Neural cell (in vitro differentiated cells): Measurements from ENCODE around the gene GALT. TPM values are rescaled to one million over a fixed set of nuclear protein-coding genes. Genes with fewer than 3 reads are reported as not detected.

Source experiments
- H2AFZ ChIP-seq: fragments of 200-600, 300-800 bp; sonication (generic), shearing (Covaris generic); 2 replicates; pipeline ENCODE4 v1.6.0; 2014; ENCODE audit warnings: low read depth, mild to moderate bottlenecking, antibody characterized with exemption, low read length, moderate library complexity
- H3F3A ChIP-seq: fragments of 200-600 bp; shearing (Covaris generic); 2 replicates; pipeline ENCODE4 v1.6.1; 2016; ENCODE audit warnings: mild to moderate bottlenecking, moderate library complexity, mixed read lengths, antibody characterized with exemption, low read length; ENCODE audit not compliant: insufficient read depth, poor library complexity, severe bottlenecking
- H3K27ac ChIP-seq: fragments of 200-600, 300-800 bp; sonication (generic), shearing (Covaris generic); 2 replicates; pipeline ENCODE4 v1.5.1; 2014; ENCODE audit warnings: mild to moderate bottlenecking, low read length, moderate library complexity
- H3K27me3 ChIP-seq: fragments of 300-800, 200-600 bp; sonication (generic), shearing (Covaris generic); 2 replicates; pipeline ENCODE4 v1.6.0; 2014; ENCODE audit warnings: mild to moderate bottlenecking, low read depth, low read length, moderate library complexity; ENCODE audit not compliant: insufficient read depth
- H3K36me3 ChIP-seq: fragments of 300-800, 200-600 bp; sonication (generic), shearing (Covaris generic); 2 replicates; pipeline ENCODE4 v1.5.1; 2014; ENCODE audit warnings: mild to moderate bottlenecking, antibody characterized with exemption, low read length, moderate library complexity; ENCODE audit not compliant: insufficient read depth
- H3K4me2 ChIP-seq: fragments of 300-800, 200-600 bp; sonication (generic), shearing (Covaris generic); 2 replicates; pipeline ENCODE4 v1.6.0; 2014; ENCODE audit warnings: mild to moderate bottlenecking, low read length
- H3K4me3 ChIP-seq: fragments of 300-800, 200-600 bp; sonication (generic), shearing (Covaris generic); 2 replicates; pipeline ENCODE4 v1.5.1; 2014; ENCODE audit warnings: mild to moderate bottlenecking, low read length, moderate library complexity
- H3K79me2 ChIP-seq: fragments of 200-600 bp; shearing (Covaris generic); replicated peaks from 2 replicates; pipeline ENCODE4 v1.6.0; 2014; ENCODE audit warnings: mild to moderate bottlenecking, low read length, moderate library complexity; ENCODE audit not compliant: insufficient read depth
- H3K9ac ChIP-seq: fragments of 300-800, 200-600 bp; sonication (generic), shearing (Covaris generic); 2 replicates; pipeline ENCODE4 v1.6.1; 2016; ENCODE audit warnings: mild to moderate bottlenecking, low read length, mixed read lengths
- H3K9me2 ChIP-seq: fragments of 200-600 bp; shearing (Covaris generic); 2 replicates; pipeline ENCODE4 v1.6.1; 2016; ENCODE audit warnings: mild to moderate bottlenecking, low read length, mixed read lengths; ENCODE audit not compliant: insufficient read depth
- H3K9me3 ChIP-seq: fragments of 200-600, 300-800 bp; sonication (generic), shearing (Covaris generic); 2 replicates; pipeline ENCODE4 v1.6.1; 2016; ENCODE audit warnings: mild to moderate bottlenecking, mixed run types, low read length, moderate library complexity, mixed read lengths
- H4K20me1 ChIP-seq: fragments of 200-600 bp; shearing (Covaris generic); 2 replicates; pipeline ENCODE4 v1.6.1; 2016; ENCODE audit warnings: mild to moderate bottlenecking, mixed run types; ENCODE audit not compliant: insufficient read depth
- EP300 ChIP-seq: fragments of 450-650 bp; conservative IDR thresholded peaks from 2 replicates; pipeline ENCODE4 v1.6.1; 2014; ENCODE audit warnings: antibody characterized with exemption, mild to moderate bottlenecking, moderate library complexity; ENCODE audit not compliant: poor library complexity, severe bottlenecking
- EZH2 ChIP-seq: fragments of 200-600, 300-800 bp; shearing (Covaris generic), sonication (generic); IDR thresholded peaks from 2 replicates; pipeline ENCODE4 v1.6.1; 2014; ENCODE audit warnings: antibody characterized with exemption, low read length, borderline replicate concordance, mild to moderate bottlenecking; ENCODE audit not compliant: insufficient read depth, poor library complexity, severe bottlenecking
- MXI1 ChIP-seq: fragments of 450-650 bp; conservative IDR thresholded peaks from 2 replicates; pipeline ENCODE4 v1.6.1; 2014; ENCODE audit warnings: antibody characterized with exemption, mild to moderate bottlenecking; ENCODE audit not compliant: poor library complexity, severe bottlenecking
- POLR2AphosphoS5 ChIP-seq: IDR thresholded peaks from 2 replicates; pipeline ENCODE4 v1.6.1; 2012
- RAD21 ChIP-seq: fragments of 450-650 bp; conservative IDR thresholded peaks from 2 replicates; pipeline ENCODE4 v1.6.1; 2014; ENCODE audit warnings: antibody characterized with exemption, mild to moderate bottlenecking, moderate library complexity
- SMC3 ChIP-seq: fragments of 450-650 bp; conservative IDR thresholded peaks from 2 replicates; pipeline ENCODE4 v1.6.1; 2014; ENCODE audit warnings: antibody characterized with exemption, mild to moderate bottlenecking, moderate library complexity; ENCODE audit not compliant: poor library complexity
- TAF1 ChIP-seq: IDR thresholded peaks from 2 replicates; pipeline ENCODE4 v1.6.1; 2012; ENCODE audit warnings: low read depth
- polyA plus RNA-seq: library from polyadenylated mRNA; depleted of rRNA; stranded (reverse); fragments of >200 nt; gene quantifications from 2 replicates; pipeline ENCODE4 v1.2.3, GENCODE V29; 2014
- TF ChIP-seq, protein P1 (sequence below): IDR thresholded peaks from 2 replicates; pipeline ENCODE4 v1.6.1; 2012; ENCODE audit warnings: borderline replicate concordance
- TF ChIP-seq, protein P2 (sequence below): fragments of 450-650 bp; IDR thresholded peaks from 2 replicates; pipeline ENCODE4 v1.5.1; 2014; ENCODE audit warnings: antibody characterized with exemption, mild to moderate bottlenecking, moderate library complexity; ENCODE audit not compliant: poor library complexity, severe bottlenecking

Gene GALT
- polyA plus RNA-seq, 1 donor from 2014 or later: 116 TPM

DNA sequence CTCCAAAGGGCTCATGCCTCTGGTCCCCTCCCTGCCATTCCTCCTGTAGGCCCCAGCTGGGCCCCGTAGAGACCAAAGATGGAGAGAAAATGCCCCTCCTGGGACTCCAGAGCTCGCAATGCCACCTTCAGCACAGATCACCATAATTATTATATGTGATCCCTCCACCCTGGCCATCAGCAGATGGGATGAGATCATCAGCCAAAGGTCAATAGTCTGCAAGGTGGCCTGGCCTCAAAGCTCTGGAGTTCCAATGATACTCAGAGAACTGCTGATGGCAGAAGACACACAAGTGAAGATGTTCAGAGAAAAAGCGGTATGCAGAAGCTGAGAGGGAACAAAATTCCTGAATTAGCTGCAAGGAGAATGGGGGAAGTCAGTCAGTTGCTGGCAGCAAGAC lies 39.6 kb upstream of the GALT start:
- H4K20me1 ChIP-seq: no peaks in the 10 kb centered on the region
- no peaks in the 10 kb centered on the region for H3K27me3 ChIP-seq
- H3K79me2 ChIP-seq: no peaks in the 10 kb centered on the region
- TF ChIP-seq, protein P1, sequence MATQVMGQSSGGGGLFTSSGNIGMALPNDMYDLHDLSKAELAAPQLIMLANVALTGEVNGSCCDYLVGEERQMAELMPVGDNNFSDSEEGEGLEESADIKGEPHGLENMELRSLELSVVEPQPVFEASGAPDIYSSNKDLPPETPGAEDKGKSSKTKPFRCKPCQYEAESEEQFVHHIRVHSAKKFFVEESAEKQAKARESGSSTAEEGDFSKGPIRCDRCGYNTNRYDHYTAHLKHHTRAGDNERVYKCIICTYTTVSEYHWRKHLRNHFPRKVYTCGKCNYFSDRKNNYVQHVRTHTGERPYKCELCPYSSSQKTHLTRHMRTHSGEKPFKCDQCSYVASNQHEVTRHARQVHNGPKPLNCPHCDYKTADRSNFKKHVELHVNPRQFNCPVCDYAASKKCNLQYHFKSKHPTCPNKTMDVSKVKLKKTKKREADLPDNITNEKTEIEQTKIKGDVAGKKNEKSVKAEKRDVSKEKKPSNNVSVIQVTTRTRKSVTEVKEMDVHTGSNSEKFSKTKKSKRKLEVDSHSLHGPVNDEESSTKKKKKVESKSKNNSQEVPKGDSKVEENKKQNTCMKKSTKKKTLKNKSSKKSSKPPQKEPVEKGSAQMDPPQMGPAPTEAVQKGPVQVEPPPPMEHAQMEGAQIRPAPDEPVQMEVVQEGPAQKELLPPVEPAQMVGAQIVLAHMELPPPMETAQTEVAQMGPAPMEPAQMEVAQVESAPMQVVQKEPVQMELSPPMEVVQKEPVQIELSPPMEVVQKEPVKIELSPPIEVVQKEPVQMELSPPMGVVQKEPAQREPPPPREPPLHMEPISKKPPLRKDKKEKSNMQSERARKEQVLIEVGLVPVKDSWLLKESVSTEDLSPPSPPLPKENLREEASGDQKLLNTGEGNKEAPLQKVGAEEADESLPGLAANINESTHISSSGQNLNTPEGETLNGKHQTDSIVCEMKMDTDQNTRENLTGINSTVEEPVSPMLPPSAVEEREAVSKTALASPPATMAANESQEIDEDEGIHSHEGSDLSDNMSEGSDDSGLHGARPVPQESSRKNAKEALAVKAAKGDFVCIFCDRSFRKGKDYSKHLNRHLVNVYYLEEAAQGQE: no peak
- TF ChIP-seq SMC3: no peak
- no peak for TF ChIP-seq RAD21
- no peak for TF ChIP-seq TAF1
- TF ChIP-seq POLR2AphosphoS5: no peak
- TF ChIP-seq, protein P2, sequence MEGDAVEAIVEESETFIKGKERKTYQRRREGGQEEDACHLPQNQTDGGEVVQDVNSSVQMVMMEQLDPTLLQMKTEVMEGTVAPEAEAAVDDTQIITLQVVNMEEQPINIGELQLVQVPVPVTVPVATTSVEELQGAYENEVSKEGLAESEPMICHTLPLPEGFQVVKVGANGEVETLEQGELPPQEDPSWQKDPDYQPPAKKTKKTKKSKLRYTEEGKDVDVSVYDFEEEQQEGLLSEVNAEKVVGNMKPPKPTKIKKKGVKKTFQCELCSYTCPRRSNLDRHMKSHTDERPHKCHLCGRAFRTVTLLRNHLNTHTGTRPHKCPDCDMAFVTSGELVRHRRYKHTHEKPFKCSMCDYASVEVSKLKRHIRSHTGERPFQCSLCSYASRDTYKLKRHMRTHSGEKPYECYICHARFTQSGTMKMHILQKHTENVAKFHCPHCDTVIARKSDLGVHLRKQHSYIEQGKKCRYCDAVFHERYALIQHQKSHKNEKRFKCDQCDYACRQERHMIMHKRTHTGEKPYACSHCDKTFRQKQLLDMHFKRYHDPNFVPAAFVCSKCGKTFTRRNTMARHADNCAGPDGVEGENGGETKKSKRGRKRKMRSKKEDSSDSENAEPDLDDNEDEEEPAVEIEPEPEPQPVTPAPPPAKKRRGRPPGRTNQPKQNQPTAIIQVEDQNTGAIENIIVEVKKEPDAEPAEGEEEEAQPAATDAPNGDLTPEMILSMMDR: no peak
- no peak for TF ChIP-seq EP300
- no peak for TF ChIP-seq EZH2
- no peak for TF ChIP-seq MXI1
- no peak overlapping the region for H3K4me3 ChIP-seq
- no peak overlapping the region for H3K27ac ChIP-seq
- no peaks in the 10 kb centered on the region for H3K9me3 ChIP-seq
- H3K4me2 ChIP-seq: no peak overlapping the region
- no peaks in the 10 kb centered on the region for H3F3A ChIP-seq
- no peak overlapping the region for H2AFZ ChIP-seq
- no peak overlapping the region for H3K9ac ChIP-seq
- H3K36me3 ChIP-seq: no peaks in the 10 kb centered on the region
- H3K9me2 ChIP-seq: no peaks in the 10 kb centered on the region

DNA sequence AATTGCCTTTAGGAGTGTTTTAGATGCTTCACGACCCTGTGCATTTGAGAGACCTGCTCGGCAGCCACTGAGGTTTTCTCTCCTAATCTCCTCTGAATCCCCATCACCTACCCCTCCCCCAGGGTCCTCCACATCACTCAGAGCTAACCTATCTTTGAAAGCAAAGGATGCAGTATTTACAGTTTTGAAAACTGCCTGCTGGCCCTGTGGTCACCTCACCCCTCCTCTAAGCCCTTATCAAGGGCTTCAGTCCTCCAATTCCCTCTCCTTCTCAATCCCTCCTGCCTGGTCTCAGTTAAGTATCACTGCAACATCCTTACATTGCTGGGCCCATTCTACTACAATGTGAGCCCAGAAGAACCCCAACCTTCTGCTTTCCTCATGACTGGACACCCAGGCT lies 39.1 kb upstream of the GALT start:
- no peaks in the 10 kb centered on the region for H3K9me3 ChIP-seq
- no peak overlapping the region for H2AFZ ChIP-seq
- no peaks in the 10 kb centered on the region for H3K36me3 ChIP-seq
- H3K27me3 ChIP-seq: no peaks in the 10 kb centered on the region
- no peak for TF ChIP-seq MXI1
- no peak for TF ChIP-seq RAD21
- TF ChIP-seq TAF1: no peak
- TF ChIP-seq EZH2: no peak
- H3K4me2 ChIP-seq: no peak overlapping the region
- H3F3A ChIP-seq: no peaks in the 10 kb centered on the region
- no peaks in the 10 kb centered on the region for H3K79me2 ChIP-seq
- H3K27ac ChIP-seq: no peak overlapping the region
- no peak overlapping the region for H3K9ac ChIP-seq
- H4K20me1 ChIP-seq: no peaks in the 10 kb centered on the region
- no peak overlapping the region for H3K4me3 ChIP-seq
- no peaks in the 10 kb centered on the region for H3K9me2 ChIP-seq
